ENCODE measurements around the gene OR2A7.
"Not testable (repeated sequence)": the region's sequence is repeated elsewhere in the genome, so short reads cannot be mapped to it uniquely, and the experiment has no call there.

Gene OR2A7

GRCh38 chr7:144264692-144265091 lies at the start of gene OR2A7:
OR2A7 (minus strand) TSS chr7:144264792; CDS start chr7:144259628, 5,164 bp downstream.
- DNase-seq (ENCODE audit: low read depth) = not testable (repeated sequence)

GRCh38 chr7:144311872-144312469 lies 47.4 kb upstream of the OR2A7 start, which contains the start of gene OR2A1:
OR2A1 (plus strand) TSS chr7:144312419; CDS start chr7:144318125, 5,706 bp downstream.
- DNase-seq (ENCODE audit: low read depth) = not testable (repeated sequence)

GRCh38 chr7:144311218-144311617 lies 46.6 kb upstream of the OR2A7 start:
- not testable (repeated sequence) for DNase-seq (ENCODE audit: low read depth)

GRCh38 chr7:144309702-144310101 lies 45.1 kb upstream of the OR2A7 start:
- DNase-seq (ENCODE audit: low read depth) = not testable (repeated sequence)

GRCh38 chr7:144305156-144305555 lies 40.6 kb upstream of the OR2A7 start:
- DNase-seq (ENCODE audit: low read depth) = not testable (repeated sequence)

GRCh38 chr7:144303607-144304006 lies 39.0 kb upstream of the OR2A7 start:
- not testable (repeated sequence) for DNase-seq (ENCODE audit: low read depth)

- DNase-seq (ENCODE audit: low read depth) = not testable (repeated sequence)
Observed at GRCh38 chr7:144302578-144303303, 38.1 kb upstream of the OR2A7 start.

- not testable (repeated sequence) for DNase-seq (ENCODE audit: low read depth)
Observed at GRCh38 chr7:144293794-144294499, 29.4 kb upstream of the OR2A7 start.

- DNase-seq (ENCODE audit: low read depth) = not testable (repeated sequence)
Observed at GRCh38 chr7:144292384-144293161, 28.0 kb upstream of the OR2A7 start.

- DNase-seq (ENCODE audit: low read depth) = not testable (repeated sequence)
Observed at GRCh38 chr7:144291607-144292006, 27.0 kb upstream of the OR2A7 start.

DNA sequence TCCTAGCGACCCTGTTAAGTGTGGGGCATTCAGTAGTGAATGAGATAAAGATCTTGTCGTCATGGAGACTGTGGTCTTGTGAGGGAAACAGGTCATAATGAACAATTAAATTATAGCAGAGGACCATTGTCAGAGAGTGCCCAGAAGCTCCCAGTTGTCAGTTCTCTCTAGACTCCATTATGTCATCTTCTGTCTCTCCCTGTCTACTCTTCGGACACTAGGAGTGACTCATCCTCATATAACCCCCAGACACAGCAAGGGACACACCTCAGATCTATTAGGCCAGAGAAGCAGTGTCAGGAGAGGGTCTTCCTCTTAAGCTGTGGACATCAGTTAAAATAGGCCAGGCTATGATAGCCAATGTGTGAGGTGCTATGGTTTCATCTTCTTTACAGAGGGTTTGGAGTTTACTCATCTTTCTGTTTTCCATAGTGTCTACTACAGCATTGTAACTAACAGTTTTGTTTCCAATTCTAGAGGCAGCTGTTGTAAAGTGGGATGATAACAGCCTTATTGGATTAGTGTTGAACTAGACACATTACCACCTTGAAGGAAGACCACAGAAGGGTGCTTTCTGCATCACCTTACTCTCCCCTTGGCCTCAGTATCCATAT lies 22.7 kb upstream of the OR2A7 start:
- DNase-seq (ENCODE audit: low read depth) = not testable (repeated sequence)

- not testable (repeated sequence) for DNase-seq (ENCODE audit: low read depth)
Observed at GRCh38 chr7:144283716-144284115, 19.1 kb upstream of the OR2A7 start.

GRCh38 chr7:144282490-144282889 lies 17.9 kb upstream of the OR2A7 start:
- DNase-seq (ENCODE audit: low read depth) = not testable (repeated sequence)

- DNase-seq (ENCODE audit: low read depth) = not testable (repeated sequence)
Observed at GRCh38 chr7:144281981-144282380, 17.4 kb upstream of the OR2A7 start.

DNA sequence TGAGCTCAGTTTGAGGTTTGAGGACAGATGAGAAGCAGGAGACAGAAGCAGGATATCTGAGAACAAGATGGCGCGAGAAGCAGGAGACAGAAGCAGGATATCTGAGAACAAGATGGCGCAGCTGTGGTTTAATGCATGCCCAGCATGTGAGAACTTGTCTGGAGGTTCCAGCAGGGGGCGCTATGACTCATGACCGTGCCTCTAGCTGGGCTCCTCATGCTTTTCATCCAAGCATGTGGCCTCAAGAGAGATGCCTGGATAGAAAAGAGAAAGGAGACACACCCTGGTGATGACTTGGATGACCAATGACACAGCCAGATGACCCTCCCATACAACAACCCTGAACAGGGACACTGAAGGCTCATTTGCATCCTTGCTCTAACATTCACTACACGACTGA lies 15.4 kb upstream of the OR2A7 start:
- DNase-seq (ENCODE audit: low read depth) = not testable (repeated sequence)

DNA sequence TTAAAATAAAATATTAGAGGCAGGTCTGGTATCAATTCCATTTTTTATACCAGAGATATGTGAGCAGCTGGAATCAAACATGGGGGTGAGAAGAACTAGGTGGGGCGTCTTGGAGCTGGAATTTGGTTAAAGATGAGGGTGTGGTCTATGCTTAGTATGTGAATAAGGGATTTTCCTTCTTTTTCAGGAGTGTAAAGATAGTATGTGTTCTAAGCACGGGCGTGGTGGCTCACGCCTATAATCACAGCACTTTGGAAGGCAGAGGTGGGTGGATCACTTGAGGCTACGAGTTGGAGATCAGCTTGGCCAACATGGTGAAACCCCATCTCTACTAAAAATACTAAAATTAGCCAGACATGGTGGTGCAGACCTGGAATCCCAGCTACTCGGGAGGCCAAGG lies 10.7 kb upstream of the OR2A7 start:
- DNase-seq (ENCODE audit: low read depth) = not testable (repeated sequence)

DNA sequence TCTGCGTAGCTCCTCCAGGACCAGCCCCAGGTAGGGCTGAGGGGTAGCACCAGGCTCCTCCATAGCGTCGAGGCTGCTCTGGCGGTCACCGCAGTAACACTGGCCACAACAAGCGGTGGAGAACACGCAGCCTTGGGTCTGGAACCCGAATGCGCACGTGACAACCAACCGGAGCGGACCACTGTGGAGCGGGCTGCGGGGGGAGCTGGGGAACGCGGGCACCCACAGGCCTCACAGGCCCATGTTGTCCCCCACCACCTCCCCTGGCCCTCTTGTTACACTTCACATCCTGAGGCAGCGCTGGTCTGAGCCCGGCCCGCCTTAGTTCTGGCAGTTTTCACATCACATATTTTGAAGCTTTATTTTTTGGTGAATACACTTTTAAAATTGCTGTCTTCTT lies 4.6 kb upstream of the OR2A7 start, which contains the start of gene CTAGE8:
Gene CTAGE8 (minus strand): TSS at position 101 of the 400 bp plus-strand sequence. CDS start 38 bp downstream, at position 63.
- DNase-seq (ENCODE audit: low read depth) = not testable (repeated sequence)

GRCh38 chr7:144262128-144262527 lies 2.5 kb downstream of the OR2A7 start:
- DNase-seq (ENCODE audit: low read depth) = not testable (repeated sequence)

DNA sequence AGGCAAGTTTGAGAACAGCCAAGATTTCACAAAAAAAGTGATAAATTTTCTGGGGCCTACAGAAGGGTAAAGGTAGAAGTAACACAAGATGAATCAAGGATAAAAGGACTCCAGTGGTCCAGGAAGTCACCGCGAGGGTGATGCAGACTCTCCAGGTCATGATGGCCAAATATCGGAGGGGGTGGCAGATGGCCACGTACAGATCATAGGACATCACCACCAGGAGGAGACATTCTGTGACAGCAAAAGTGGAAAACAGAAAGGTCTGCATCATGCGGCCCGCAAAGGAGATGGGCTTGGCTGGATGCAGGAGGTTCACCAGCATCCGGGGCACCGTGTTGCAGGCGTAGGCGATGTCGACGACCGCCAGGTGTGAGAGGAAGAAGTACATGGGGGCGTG lies 5.5 kb downstream of the OR2A7 start:
- not testable (repeated sequence) for DNase-seq (ENCODE audit: low read depth)

GRCh38 chr7:144256112-144256511 lies 8.5 kb downstream of the OR2A7 start:
- DNase-seq (ENCODE audit: low read depth) = no peak

GRCh38 chr7:144255471-144255897 lies 9.1 kb downstream of the OR2A7 start:
- DNase-seq (ENCODE audit: low read depth) = no peak
